ENCODE measurements around the gene CNBP. TPM values are rescaled to one million over a fixed set of nuclear protein-coding genes. Genes with fewer than 3 reads are reported as not detected.
"Not testable (repeated sequence)": the region's sequence is repeated elsewhere in the genome, so short reads cannot be mapped to it uniquely, and the experiment has no call there.

The CNBP gene
- total RNA-seq, 1 donor from 2014 or later, result 217 TPM

GRCh38 chr3:129196601-129197000 is 12.9 kb upstream of the CNBP start:
- no peak for DNase-seq (ENCODE audit: low spot score in 2 of 2, unreplicated experiment in 2 of 2)
- H3K36me3 Mint-ChIP-seq, result peaks cover 3% of the 10 kb centered on the region
- TF ChIP-seq CTCF (IDR thresholded peaks at IDR 0.05; ENCODE audit: unreplicated experiment), result no peak
- no peaks in the 10 kb centered on the region for H3K4me1 Mint-ChIP-seq
- H3K27ac Mint-ChIP-seq, result no peak overlapping the region
- H3K27me3 Mint-ChIP-seq (ENCODE audit: low read depth), result no peaks in the 10 kb centered on the region
- no peaks in the 10 kb centered on the region for H3K9me3 Mint-ChIP-seq
- no peak overlapping the region for H3K4me3 Mint-ChIP-seq

DNA sequence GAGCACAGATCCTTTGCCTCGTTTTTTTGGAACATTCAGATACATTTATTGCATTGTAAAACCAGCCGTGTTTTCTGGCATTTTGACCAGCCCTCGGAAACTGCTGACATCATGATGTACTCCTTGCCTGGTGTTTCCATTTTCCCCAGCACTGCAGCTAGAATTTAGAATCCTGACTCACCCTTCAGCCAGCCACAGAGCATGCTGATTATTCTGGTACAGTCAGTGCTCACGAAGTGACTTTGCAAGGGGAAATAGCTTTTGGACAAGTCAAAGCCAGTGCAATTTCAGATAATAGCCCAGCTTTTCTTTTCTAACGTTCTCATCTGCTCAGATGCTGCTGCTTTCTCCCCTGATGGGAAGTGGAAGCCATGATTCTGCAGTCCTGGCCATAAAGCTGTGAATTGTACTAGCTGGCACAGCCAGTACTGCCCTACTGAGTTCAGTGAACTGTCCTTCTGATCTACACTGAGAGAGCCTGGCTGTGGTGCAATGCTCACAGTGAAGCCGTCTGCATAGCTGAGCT is 12.1 kb upstream of the CNBP start:
- H3K4me3 Mint-ChIP-seq, result no peak overlapping the region
- H3K36me3 Mint-ChIP-seq, result peaks cover 3% of the 10 kb centered on the region
- no peaks in the 10 kb centered on the region for H3K4me1 Mint-ChIP-seq
- no peaks in the 10 kb centered on the region for H3K9me3 Mint-ChIP-seq
- no peak for DNase-seq (ENCODE audit: low spot score in 2 of 2, unreplicated experiment in 2 of 2)
- TF ChIP-seq CTCF (IDR thresholded peaks at IDR 0.05; ENCODE audit: unreplicated experiment), result no peak
- peak overlapping the region; percentile 64 for H3K27ac Mint-ChIP-seq
- H3K27me3 Mint-ChIP-seq (ENCODE audit: low read depth), result no peaks in the 10 kb centered on the region

DNA sequence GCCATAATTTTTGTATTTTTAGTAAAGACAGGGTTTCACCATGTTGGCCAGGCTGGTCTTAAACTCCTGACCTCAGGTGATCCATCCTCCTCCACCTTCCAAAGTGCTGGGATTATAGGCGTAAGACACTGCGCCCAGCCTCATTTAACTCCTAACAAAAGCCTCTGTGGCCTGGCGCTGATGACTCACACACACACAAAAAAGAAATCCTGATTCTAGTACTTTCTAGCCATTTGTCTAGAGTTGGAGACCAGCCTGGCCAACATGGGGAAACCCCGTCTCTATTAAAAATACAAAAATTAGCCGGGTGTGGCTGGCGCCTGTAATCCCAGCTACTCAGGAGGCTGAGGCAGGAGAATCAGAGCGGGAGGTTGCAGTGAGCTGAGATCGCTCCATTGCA is 6.1 kb upstream of the CNBP start:
- not testable (repeated sequence) for H3K27me3 Mint-ChIP-seq (ENCODE audit: low read depth); H3K4me3 Mint-ChIP-seq; H3K27ac Mint-ChIP-seq

DNA sequence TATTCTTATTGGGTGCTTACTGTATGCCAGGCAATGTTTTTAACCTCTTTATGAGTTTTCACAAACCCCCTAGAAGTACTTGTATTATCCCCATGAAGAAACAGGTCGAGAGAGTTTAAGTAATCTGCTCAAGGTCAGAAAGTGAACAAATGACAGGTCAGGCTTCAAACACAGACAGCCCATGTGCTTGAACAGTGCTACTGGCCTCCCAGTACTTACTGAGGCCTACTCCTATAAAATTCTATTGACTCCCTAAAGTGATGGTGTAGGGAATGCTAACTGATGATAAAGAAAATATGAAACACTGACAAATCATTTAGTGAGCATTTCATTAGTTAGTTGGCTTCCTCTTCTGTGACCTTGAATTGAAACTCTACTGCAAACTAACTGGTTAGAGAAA is 4.2 kb upstream of the CNBP start:
- no peaks in the 10 kb centered on the region for H3K27me3 Mint-ChIP-seq (ENCODE audit: low read depth)

More for the DNA sequence above, 6.1 kb upstream of the CNBP start:
- DNase-seq (ENCODE audit: low spot score in 2 of 2, unreplicated experiment in 2 of 2); H3K36me3 Mint-ChIP-seq; H3K9me3 Mint-ChIP-seq; H3K4me1 Mint-ChIP-seq: not testable (repeated sequence)

GRCh38 chr3:129185783-129186182 is 2.1 kb upstream of the CNBP start:
- H3K4me3 Mint-ChIP-seq, result peak overlapping the region; percentile 13
- H3K27ac Mint-ChIP-seq, result no peak overlapping the region
- no peak for DNase-seq (ENCODE audit: low spot score in 2 of 2, unreplicated experiment in 2 of 2)
- H3K36me3 Mint-ChIP-seq, result no peaks in the 10 kb centered on the region
- H3K27me3 Mint-ChIP-seq (ENCODE audit: low read depth), result no peaks in the 10 kb centered on the region
- no peak for TF ChIP-seq CTCF (IDR thresholded peaks at IDR 0.05; ENCODE audit: unreplicated experiment)
- no peaks in the 10 kb centered on the region for H3K9me3 Mint-ChIP-seq
- H3K4me1 Mint-ChIP-seq, result peaks cover 23% of the 10 kb centered on the region

More for the DNA sequence above, 4.2 kb upstream of the CNBP start:
- no peak overlapping the region for H3K4me3 Mint-ChIP-seq
- no peak for DNase-seq (ENCODE audit: low spot score in 2 of 2, unreplicated experiment in 2 of 2)
- no peaks in the 10 kb centered on the region for H3K36me3 Mint-ChIP-seq
- no peak for TF ChIP-seq CTCF (IDR thresholded peaks at IDR 0.05; ENCODE audit: unreplicated experiment)
- no peaks in the 10 kb centered on the region for H3K9me3 Mint-ChIP-seq
- H3K4me1 Mint-ChIP-seq, result peaks cover 6% of the 10 kb centered on the region
- H3K27ac Mint-ChIP-seq, result no peak overlapping the region

GRCh38 chr3:129184784-129185542 is 1.3 kb upstream of the CNBP start:
- peak overlapping the region; percentile 91 for H3K27ac Mint-ChIP-seq

More at GRCh38 chr3:129184784-129185542, 1.3 kb upstream of the CNBP start:
- not testable (repeated sequence) for H3K9me3 Mint-ChIP-seq; H3K36me3 Mint-ChIP-seq; DNase-seq (ENCODE audit: low spot score in 2 of 2, unreplicated experiment in 2 of 2); H3K27me3 Mint-ChIP-seq (ENCODE audit: low read depth)
- Mint-ChIP-seq H3K4me3 (peak overlapping the region; percentile 90), H3K4me1 (peaks cover 30% of the 10 kb centered on the region)

Data from mesothelial cell of epicardium (in vitro differentiated cells).